Occipital lobe (tissue), 2 donors: ENCODE measurements around the gene MCM3. TPM values are rescaled to one million over a fixed set of nuclear protein-coding genes. Genes with fewer than 3 reads are reported as not detected.

Source experiments
- DNase-seq: peaks from one replicate; lab custom pipeline; 2025; lab: John Stamatoyannopoulos, UW
- total RNA-seq: library from RNA; depleted of rRNA; stranded (reverse); fragments of >200 nt; gene quantifications from one replicate; pipeline ENCODE4 v1.2.3, GENCODE V29; 2014

The MCM3 gene
- total RNA-seq, 1 donor from 2014 or later, result 15.0 TPM

- DNase-seq, result no peak
These were observed 18.6 kb upstream of the MCM3 start for GRCh38 chr6:52303178-52303577.

GRCh38 chr6:52301326-52301725, 16.8 kb upstream of the MCM3 start:
- no peak for DNase-seq

GRCh38 chr6:52300489-52300931, 16.0 kb upstream of the MCM3 start:
- no peak for DNase-seq

- no peak for DNase-seq
These were observed 15.1 kb upstream of the MCM3 start for GRCh38 chr6:52299653-52300052.

- DNase-seq, result no peak
These were observed 12.9 kb upstream of the MCM3 start for GRCh38 chr6:52297433-52297832.

- DNase-seq, result no peak
These were observed 8.5 kb upstream of the MCM3 start for GRCh38 chr6:52293067-52293466.

- no peak for DNase-seq
These were observed 4.3 kb upstream of the MCM3 start for GRCh38 chr6:52288841-52289240.

- no peak for DNase-seq
These were observed 3.7 kb upstream of the MCM3 start for GRCh38 chr6:52288216-52288615.

- DNase-seq, result peak; percentile 50
These were observed 2.4 kb upstream of the MCM3 start for GRCh38 chr6:52286798-52287432.

GRCh38 chr6:52285177-52286068, 881 bp upstream of the MCM3 start:
- no peak for DNase-seq

GRCh38 chr6:52284131-52284459, 447 bp downstream of the MCM3 start:
- no peak for DNase-seq

- no peak for DNase-seq
These were observed 1.4 kb downstream of the MCM3 start for GRCh38 chr6:52283111-52283510.

GRCh38 chr6:52276130-52276529, 8.4 kb downstream of the MCM3 start:
- no peak for DNase-seq

GRCh38 chr6:52271852-52272460, 12.6 kb downstream of the MCM3 start:
- no peak for DNase-seq

GRCh38 chr6:52263709-52264540, 20.6 kb downstream of the MCM3 start:
- peak; percentile 21 for DNase-seq

- no peak for DNase-seq
These were observed 21.8 kb downstream of the MCM3 start for GRCh38 chr6:52262620-52263344.

GRCh38 chr6:52261229-52261628, 23.3 kb downstream of the MCM3 start:
- DNase-seq, result no peak

- DNase-seq, result no peak
These were observed 23.9 kb downstream of the MCM3 start for GRCh38 chr6:52260634-52261033.

GRCh38 chr6:52255434-52255833, 29.1 kb downstream of the MCM3 start:
- DNase-seq, result no peak

GRCh38 chr6:52254731-52255378, 29.7 kb downstream of the MCM3 start:
- no peak for DNase-seq
